ENCODE data around the gene PPM1K. TPM values are rescaled to one million over a fixed set of nuclear protein-coding genes. Genes with fewer than 3 reads are reported as not detected.

PPM1K gene
- total and polyA plus RNA-seq, 2 donors (not counting 3 experiments of a cell fraction or from before 2014, with no cell fraction given): 4.0 to 8.6 TPM

- FAIRE-seq (no peak), DNase-seq (ENCODE audit: low read depth, low spot score) (no peak)
- no peaks in the 10 kb centered on the region for H3K9me1 ChIP-seq (replicated peaks; ENCODE audit: control insufficient read depth, extremely low read depth, insufficient read depth, low read length)
- POLR2A ChIA-PET: no interaction called here
- no peak overlapping the region for H2AFZ ChIP-seq (ENCODE audit: low read depth, low read length)
- H3K4me1 ChIP-seq (ENCODE audit: control insufficient read depth, extremely low read depth, insufficient read depth, low read length): no peaks in the 10 kb centered on the region
- H3K9me3 ChIP-seq (replicated peaks; ENCODE audit: control insufficient read depth, insufficient read depth, low read length): no peaks in the 10 kb centered on the region
- no peak overlapping the region for H3K4me3 ChIP-seq (replicated peaks in 1 of 3; ENCODE audit: insufficient read depth in 1 of 3, low read depth in 1 of 3, low read length in 3 of 3)
- H3K4me2 ChIP-seq (ENCODE audit: insufficient read depth, low read length): no peak overlapping the region
- H3K79me2 ChIP-seq (ENCODE audit: control insufficient read depth, insufficient read depth, low read length): no peaks in the 10 kb centered on the region
- no peak overlapping the region for H3K9ac ChIP-seq (replicated peaks; ENCODE audit: extremely low read depth, insufficient read depth, low read length)
- H3K27me3 ChIP-seq (ENCODE audit: control insufficient read depth in 2 of 2, insufficient read depth in 2 of 2, low read length in 2 of 2): no peaks in the 10 kb centered on the region
- no peaks in the 10 kb centered on the region for H4K20me1 ChIP-seq (replicated peaks; ENCODE audit: control insufficient read depth, extremely low read depth, insufficient read depth, low read length)
- TF ChIP-seq CTCF (IDR thresholded peaks at IDR 0.05; ENCODE audit: extremely low read depth in 1 of 2, insufficient read depth in 1 of 2, low read depth in 1 of 2, low read length in 2 of 2) (no peak), FOS (IDR thresholded peaks at IDR 0.05; ENCODE audit: borderline replicate concordance, insufficient read depth, low read length) (no peak), POLR2AphosphoS5 (IDR thresholded peaks at IDR 0.05; ENCODE audit: insufficient read depth, low read depth, low read length) (no peak), MAX (IDR thresholded peaks at IDR 0.05; ENCODE audit: insufficient read depth, insufficient read length) (no peak), POLR2A (IDR thresholded peaks at IDR 0.05; ENCODE audit: low read depth, low read length) (no peak), EZH2 (IDR thresholded peaks at IDR 0.05; ENCODE audit: borderline replicate concordance, low read depth, low read length, severe bottlenecking) (no peak), MYC (IDR thresholded peaks at IDR 0.05; ENCODE audit: low read depth, low read length) (no peak), JUN (IDR thresholded peaks at IDR 0.05; ENCODE audit: borderline replicate concordance, insufficient read depth, insufficient read length, low read depth) (no peak), GATA2 (IDR thresholded peaks at IDR 0.05; ENCODE audit: insufficient read depth, insufficient read length, low read depth, low read length) (no peak)
- CTCF ChIA-PET: no interaction called here
- H3K36me3 ChIP-seq (ENCODE audit: control insufficient read depth in 2 of 2, extremely low read depth in 1 of 2, insufficient read depth in 2 of 2, low read length in 2 of 2): no peaks in the 10 kb centered on the region
- dilution Hi-C loops (cut with MboI; ENCODE audit: extremely low pct_ligation_motif_present, low sequenced_read_pairs) (no loop called here), intact Hi-C loops (cut with micrococcal nuclease) (no loop called here)
- BruUV-seq (replicated peaks): no TSS peak
- no peak overlapping the region for H3K27ac ChIP-seq (ENCODE audit: insufficient read depth, low read depth, low read length)
Observed at GRCh38 chr4:88257726-88258125, 26.6 kb downstream of the PPM1K start.
